GM10847 (cell line): ENCODE measurements around the gene TADA2B.
A peak's percentile ranks its signal among the peaks of the same experiment; 100 is the strongest.

Experiments
- POLR2A ChIP-seq: IDR thresholded peaks from 2 replicates; pipeline ENCODE4 v1.6.1; 2011; ENCODE audit not compliant: insufficient read length; ENCODE audit errors: extremely low read depth

Gene TADA2B

GRCh38 chr4:7103031-7103606 is 59.9 kb downstream of the TADA2B start:
- TF ChIP-seq POLR2A: peak; percentile 29

- TF ChIP-seq POLR2A: no peak
Observed at GRCh38 chr4:7103607-7104365, 60.6 kb downstream of the TADA2B start.

DNA sequence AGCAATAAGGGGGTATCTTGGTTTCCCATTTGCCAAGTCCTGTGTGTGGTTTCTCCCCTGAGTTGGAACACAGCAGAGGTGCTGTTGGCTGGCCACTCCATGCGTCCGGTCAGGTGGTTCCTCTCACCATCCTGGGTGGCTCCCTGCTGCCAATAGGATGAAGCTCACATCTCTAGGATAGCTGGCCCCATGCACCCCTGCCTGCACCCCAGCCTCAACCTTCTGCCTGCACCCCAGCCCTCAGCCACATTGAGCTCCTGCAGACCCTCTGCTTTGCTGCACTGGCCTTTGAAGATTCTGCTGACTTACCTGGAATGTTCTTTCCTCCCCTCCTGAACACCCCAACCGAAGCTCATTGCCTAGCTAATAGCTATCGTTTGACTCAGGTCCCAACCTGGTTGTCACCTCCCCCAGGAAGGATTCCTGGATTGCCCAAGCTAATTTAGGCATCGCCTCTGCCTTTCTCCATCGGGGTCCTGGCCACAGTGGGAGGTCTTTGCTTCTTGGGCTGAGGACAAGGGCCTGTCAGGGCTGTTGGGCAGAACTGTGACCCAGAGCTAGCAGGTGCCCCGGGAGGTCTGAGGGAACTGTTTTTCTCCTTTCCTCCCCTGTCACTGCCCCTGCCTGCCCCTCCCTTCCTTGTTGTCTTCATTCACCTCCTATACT is 61.3 kb downstream of the TADA2B start:
- no peak for TF ChIP-seq POLR2A

- TF ChIP-seq POLR2A: no peak
Observed at GRCh38 chr4:7105276-7105675, 62.1 kb downstream of the TADA2B start.

- TF ChIP-seq POLR2A: no peak
Observed at GRCh38 chr4:7107166-7107905, 64.2 kb downstream of the TADA2B start.
